Colonic mucosa (tissue), 4 donors: Measurements from ENCODE around the gene PRXL2A. TPM values are rescaled to one million over a fixed set of nuclear protein-coding genes. Genes with fewer than 3 reads are reported as not detected.
"Not testable (repeated sequence)": the region's sequence is repeated elsewhere in the genome, so short reads cannot be mapped to it uniquely, and the experiment has no call there.

Experiments used
- DNase-seq: peaks from one replicate; pipeline ENCODE4 v3.0.0-alpha.2; 2020
- H3K27ac ChIP-seq: fragments of 200-600 bp; one replicate; pipeline ENCODE4 v1.8.0; 2021
- H3K27me3 ChIP-seq: fragments of 200-600 bp; one replicate; pipeline ENCODE4 v1.8.0; 2021
- H3K36me3 ChIP-seq: fragments of 200-600 bp; one replicate; pipeline ENCODE4 v1.8.0; 2021
- H3K4me1 ChIP-seq: fragments of 200-600 bp; one replicate; pipeline ENCODE4 v1.8.0; 2021; ENCODE audit warnings: mild to moderate bottlenecking
- H3K4me3 ChIP-seq: fragments of 200-600 bp; one replicate; pipeline ENCODE4 v1.8.0; 2021
- H3K9ac ChIP-seq, 2 donors: one replicate each; pipeline ENCODE4 v1.7.0; 2013; ENCODE audit warnings: control low read depth in 2 of 2, low read depth in 2 of 2, low read length in 2 of 2
- H3K9me3 ChIP-seq: fragments of 200-600 bp; one replicate; pipeline ENCODE4 v1.8.0; 2021
- CTCF ChIP-seq: fragments of 200-600 bp; IDR thresholded peaks from one replicate; pipeline ENCODE4 v1.8.0; 2022; ENCODE audit warnings: antibody characterized with exemption, mild to moderate bottlenecking
- intact Hi-C: fragments of 100-400 bp; cut with DNase I; formaldehyde crosslinking; loops from one replicate; pipeline ENCODE4 v1.14.1; 2022
- total RNA-seq, 2 donors: library from RNA; stranded (reverse); fragmentation: NEBNext Ultra II Directional in 1 of 2; extraction: Animal tissue kit (Norgen Biotek cat#: 25700) in 1 of 2; gene quantifications; one replicate each; pipeline ENCODE4 v1.2.1, GENCODE V29; 2021
- donor health status: healthy.
- donor health status: DM: no; HTN: no; CAD: no.
- donor health status: DM: no; HTN: no; CAD: no.

Gene PRXL2A
- total RNA-seq, 2 donors from 2014 or later = 73.5 to 101 TPM

GRCh38 chr10:80477813-80478212, 69.5 kb downstream of the PRXL2A start:
- Histone ChIP-seq H3K27me3 (no peaks in the 10 kb centered on the region), H3K9me3 (no peaks in the 10 kb centered on the region), H3K4me1 (peaks cover 4% of the 10 kb centered on the region), H3K36me3 (no peaks in the 10 kb centered on the region), H3K27ac (no peak overlapping the region), H3K9ac (no peak overlapping the region), H3K4me3 (no peak overlapping the region)
- no peak for DNase-seq
- no peak for TF ChIP-seq CTCF
- intact Hi-C loops = no loop called here

- H3K9ac ChIP-seq, H3K27me3 ChIP-seq, H3K36me3 ChIP-seq, intact Hi-C loops, DNase-seq, H3K9me3 ChIP-seq, H3K27ac ChIP-seq, H3K4me1 ChIP-seq, H3K4me3 ChIP-seq: not testable (repeated sequence)
These were observed 72.0 kb downstream of the PRXL2A start for GRCh38 chr10:80480373-80480772.

GRCh38 chr10:80480852-80481251, 72.5 kb downstream of the PRXL2A start:
- TF ChIP-seq CTCF = no peak
- Histone ChIP-seq H3K4me1 (peaks cover 13% of the 10 kb centered on the region), H3K4me3 (no peak overlapping the region), H3K27ac (no peak overlapping the region), H3K9me3 (no peaks in the 10 kb centered on the region), H3K9ac (no peak overlapping the region), H3K36me3 (no peaks in the 10 kb centered on the region), H3K27me3 (no peaks in the 10 kb centered on the region)
- no peak for DNase-seq
- intact Hi-C loops = no loop called here

- Histone ChIP-seq H3K27ac (no peak overlapping the region), H3K36me3 (no peaks in the 10 kb centered on the region), H3K9ac (no peak overlapping the region), H3K4me3 (no peak overlapping the region), H3K4me1 (peaks cover 21% of the 10 kb centered on the region), H3K9me3 (no peaks in the 10 kb centered on the region), H3K27me3 (no peaks in the 10 kb centered on the region)
- intact Hi-C loops = no loop called here
- no peak for TF ChIP-seq CTCF
- DNase-seq = no peak
These were observed 75.9 kb downstream of the PRXL2A start for GRCh38 chr10:80484243-80484642.

GRCh38 chr10:80484676-80485075, 76.3 kb downstream of the PRXL2A start:
- Histone ChIP-seq H3K9me3 (no peaks in the 10 kb centered on the region), H3K36me3 (no peaks in the 10 kb centered on the region), H3K27ac (no peak overlapping the region), H3K9ac (no peak overlapping the region), H3K4me3 (no peak overlapping the region), H3K27me3 (no peaks in the 10 kb centered on the region), H3K4me1 (peaks cover 21% of the 10 kb centered on the region)
- DNase-seq = no peak
- TF ChIP-seq CTCF = no peak
- intact Hi-C loops = no loop called here

GRCh38 chr10:80485076-80485945, 77.0 kb downstream of the PRXL2A start:
- intact Hi-C loops = no loop called here
- Histone ChIP-seq H3K4me3 (no peak overlapping the region), H3K27me3 (no peaks in the 10 kb centered on the region), H3K36me3 (no peaks in the 10 kb centered on the region), H3K9me3 (no peaks in the 10 kb centered on the region), H3K4me1 (peaks cover 21% of the 10 kb centered on the region), H3K27ac (peak overlapping the region; percentile 7), H3K9ac (peak overlapping the region in 1 of 2 donors; percentile 30)
- no peak for TF ChIP-seq CTCF
- no peak for DNase-seq
